ENCODE measurements around the gene RUFY4. TPM values are rescaled to one million over a fixed set of nuclear protein-coding genes. Genes with fewer than 3 reads are reported as not detected.

RUFY4 gene
- total RNA-seq, 2 experiments from 2014 or later = 1.6 to 1.7 TPM

DNA sequence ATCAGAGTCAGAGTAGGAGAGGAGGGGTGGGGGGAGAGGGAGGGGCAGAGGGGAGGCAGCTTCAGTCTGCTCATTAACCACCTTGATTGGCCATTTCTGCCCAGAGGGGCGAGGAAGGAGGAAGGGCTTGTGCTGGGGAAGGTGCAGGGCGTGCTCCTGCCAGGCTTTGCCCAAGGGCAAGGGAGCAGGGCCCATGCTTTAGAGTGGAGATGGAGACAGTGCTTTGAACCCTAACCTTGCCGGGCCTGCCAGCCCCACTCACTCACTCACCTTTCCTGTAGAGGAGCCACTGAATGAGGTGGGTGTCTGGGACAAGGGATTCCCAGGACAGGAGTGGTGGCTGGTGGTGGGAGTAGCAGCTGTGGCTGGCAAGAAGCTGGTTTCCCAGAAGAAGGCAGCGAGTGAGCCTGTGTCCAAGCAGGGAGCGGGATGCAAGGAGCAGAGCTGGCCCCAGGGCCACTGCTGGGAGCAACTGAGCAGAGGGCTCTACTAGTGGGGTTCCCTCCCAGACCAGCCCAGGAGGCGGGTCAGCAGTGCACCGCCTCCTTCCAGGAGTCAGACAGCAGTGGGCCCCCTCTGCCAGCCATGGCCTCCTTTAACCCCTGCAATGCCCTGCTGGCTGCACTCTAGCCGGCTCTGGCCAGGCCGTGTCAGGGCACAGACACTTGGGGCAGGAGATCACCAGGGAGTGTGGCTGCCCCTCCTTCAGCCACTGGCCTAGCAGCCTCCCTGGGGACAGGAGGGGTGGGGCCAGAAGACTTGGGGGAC lies 3.6 kb upstream of the RUFY4 start:
- H3K36me3 Mint-ChIP-seq (ENCODE audit: low read depth) = no peaks in the 10 kb centered on the region
- no peaks in the 10 kb centered on the region for H3K9me3 Mint-ChIP-seq (ENCODE audit: low read depth)
- DNase-seq (no peak), ATAC-seq (no peak)
- H3K4me1 Mint-ChIP-seq = peaks cover 10% of the 10 kb centered on the region
- H3K27ac Mint-ChIP-seq = no peak overlapping the region
- intact Hi-C loops (cut with DNase I, micrococcal nuclease) = no loop called here
- peaks cover 15% of the 10 kb centered on the region for H3K27me3 Mint-ChIP-seq
- H3K4me3 Mint-ChIP-seq = no peak overlapping the region
- CTCF ChIA-PET = interaction anchor here (0.6 to 1.2 kb wide), 3 partner anchors 21 to 473 kb away, joined by 3 read pairs; no protein-coding TSS in a partner anchor
- POLR2A ChIA-PET = no interaction called here

- ChIA-PET CTCF (no interaction called here), POLR2A (no interaction called here)
- peaks cover 10% of the 10 kb centered on the region for H3K4me1 Mint-ChIP-seq
- ATAC-seq (no peak), DNase-seq (no peak)
- intact Hi-C loops (cut with DNase I, micrococcal nuclease) = no loop called here
- H3K9me3 Mint-ChIP-seq (ENCODE audit: low read depth) = no peaks in the 10 kb centered on the region
- H3K4me3 Mint-ChIP-seq = no peak overlapping the region
- H3K36me3 Mint-ChIP-seq (ENCODE audit: low read depth) = no peaks in the 10 kb centered on the region
- H3K27ac Mint-ChIP-seq = no peak overlapping the region
- peaks cover 15% of the 10 kb centered on the region for H3K27me3 Mint-ChIP-seq
Measured at GRCh38 chr2:218066926-218067515, 2.0 kb upstream of the RUFY4 start.

GRCh38 chr2:218067523-218067922 lies 1.5 kb upstream of the RUFY4 start:
- CTCF ChIA-PET = no interaction called here
- H3K36me3 Mint-ChIP-seq (ENCODE audit: low read depth) = no peaks in the 10 kb centered on the region
- ATAC-seq (no peak), DNase-seq (no peak)
- intact Hi-C loops (cut with DNase I, micrococcal nuclease) = no loop called here
- peaks cover 10% of the 10 kb centered on the region for H3K4me1 Mint-ChIP-seq
- peaks cover 15% of the 10 kb centered on the region for H3K27me3 Mint-ChIP-seq
- no peak overlapping the region for H3K4me3 Mint-ChIP-seq
- H3K27ac Mint-ChIP-seq = no peak overlapping the region
- H3K9me3 Mint-ChIP-seq (ENCODE audit: low read depth) = no peaks in the 10 kb centered on the region
- POLR2A ChIA-PET = no interaction called here

DNA sequence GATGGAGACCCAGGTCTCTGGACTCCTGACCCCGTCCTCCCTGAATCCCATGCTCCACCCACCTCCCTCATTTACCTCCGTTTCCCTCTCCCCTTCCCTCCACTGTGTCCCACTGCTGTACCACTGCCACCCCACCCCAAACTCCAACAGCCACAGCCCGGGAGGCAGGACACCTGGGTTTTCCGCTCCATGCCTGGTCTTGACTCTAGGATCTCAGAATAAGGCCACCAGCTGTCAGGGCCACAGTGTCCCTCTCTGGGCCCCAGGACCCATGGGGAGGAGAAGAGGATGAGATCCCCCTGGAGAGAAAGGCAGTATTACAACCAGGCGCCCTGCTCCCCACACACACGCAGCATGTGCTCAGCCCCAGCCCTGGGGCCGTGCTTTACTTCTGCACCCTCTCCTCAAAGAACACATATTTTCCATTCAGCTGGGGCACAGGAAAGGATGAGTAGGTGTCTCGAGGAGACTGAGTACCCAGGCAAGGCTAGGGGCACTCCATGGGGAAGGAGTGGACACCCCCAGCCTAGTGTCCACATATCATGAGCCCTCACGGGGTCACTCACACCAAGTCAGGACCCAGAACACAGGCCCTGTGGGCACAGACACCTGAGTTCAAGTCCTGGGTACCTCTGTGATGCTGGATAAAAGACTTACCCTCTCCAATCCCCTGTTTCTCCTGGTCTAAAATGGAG lies 700 bp downstream of the RUFY4 start:
- no peaks in the 10 kb centered on the region for H3K36me3 Mint-ChIP-seq (ENCODE audit: low read depth)
- H3K27me3 Mint-ChIP-seq = peaks cover 19% of the 10 kb centered on the region
- ChIA-PET CTCF (interaction anchor here (1.0 to 1.5 kb wide), 4 partner anchors 28 to 292 kb away, joined by 3 to 4 read pairs (median 3); no protein-coding TSS in a partner anchor), POLR2A (no interaction called here)
- no peak overlapping the region for H3K4me3 Mint-ChIP-seq
- no peaks in the 10 kb centered on the region for H3K9me3 Mint-ChIP-seq (ENCODE audit: low read depth)
- peaks cover 10% of the 10 kb centered on the region for H3K4me1 Mint-ChIP-seq
- H3K27ac Mint-ChIP-seq = no peak overlapping the region
- ATAC-seq (no peak), DNase-seq (no peak)
- intact Hi-C loops (cut with DNase I, micrococcal nuclease) = loop anchor here in 1 of 2 experiments (1.0 to 2.0 kb wide), 3 partner anchors 35 to 280 kb away; no protein-coding TSS in a partner anchor

DNA sequence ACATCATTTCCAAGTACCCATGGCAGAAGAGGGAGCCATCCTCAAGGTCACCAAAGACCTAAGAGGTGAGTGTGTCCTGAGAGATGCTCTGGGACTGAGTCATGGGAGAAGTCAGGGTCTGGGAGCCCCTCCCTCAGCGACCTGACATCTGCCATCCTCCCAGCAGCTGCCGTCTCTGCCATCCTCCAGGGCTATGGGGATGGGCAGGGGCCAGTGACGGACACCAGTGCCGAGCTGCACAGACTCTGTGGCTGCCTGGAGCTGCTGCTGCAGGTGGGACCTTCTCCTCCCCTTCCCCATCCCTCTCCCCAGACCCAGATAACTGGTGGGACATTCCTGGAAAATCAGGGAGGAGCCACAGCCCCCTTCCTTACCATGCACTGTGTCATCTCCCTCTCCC lies 1.5 kb downstream of the RUFY4 start:
- H3K4me3 Mint-ChIP-seq = no peak overlapping the region
- DNase-seq (no peak), ATAC-seq (no peak)
- H3K27ac Mint-ChIP-seq = no peak overlapping the region
- peaks cover 10% of the 10 kb centered on the region for H3K4me1 Mint-ChIP-seq
- H3K27me3 Mint-ChIP-seq = peaks cover 15% of the 10 kb centered on the region
- intact Hi-C loops (cut with DNase I, micrococcal nuclease) = no loop called here
- H3K36me3 Mint-ChIP-seq (ENCODE audit: low read depth) = no peaks in the 10 kb centered on the region
- ChIA-PET CTCF (interaction anchor here (1.3 kb wide), 1 partner anchor 281 kb away, joined by 3 read pairs; no protein-coding TSS in a partner anchor), POLR2A (no interaction called here)
- H3K9me3 Mint-ChIP-seq (ENCODE audit: low read depth) = no peaks in the 10 kb centered on the region

GRCh38 chr2:218071218-218071937 lies 2.3 kb downstream of the RUFY4 start:
- no peak overlapping the region for H3K27ac Mint-ChIP-seq
- H3K27me3 Mint-ChIP-seq = peaks cover 15% of the 10 kb centered on the region
- DNase-seq = no peak
- no peaks in the 10 kb centered on the region for H3K9me3 Mint-ChIP-seq (ENCODE audit: low read depth)
- no peak for ATAC-seq
- intact Hi-C loops (cut with DNase I, micrococcal nuclease) = no loop called here
- H3K4me3 Mint-ChIP-seq = no peak overlapping the region
- CTCF ChIA-PET = interaction anchor here (0.5 to 1.3 kb wide), 3 partner anchors 13 to 282 kb away, joined by 3 read pairs; no protein-coding TSS in a partner anchor
- H3K36me3 Mint-ChIP-seq (ENCODE audit: low read depth) = no peaks in the 10 kb centered on the region
- H3K4me1 Mint-ChIP-seq = peaks cover 10% of the 10 kb centered on the region
- POLR2A ChIA-PET = no interaction called here

- intact Hi-C loops (cut with DNase I, micrococcal nuclease) = no loop called here
- H3K4me1 Mint-ChIP-seq = peaks cover 10% of the 10 kb centered on the region
- DNase-seq (no peak), ATAC-seq (no peak)
- ChIA-PET CTCF (interaction anchor here (0.5 to 1.1 kb wide), 2 partner anchors 14 to 92 kb away, joined by 3 read pairs; no protein-coding TSS in a partner anchor), POLR2A (no interaction called here)
- peaks cover 12% of the 10 kb centered on the region for H3K27me3 Mint-ChIP-seq
- no peaks in the 10 kb centered on the region for H3K9me3 Mint-ChIP-seq (ENCODE audit: low read depth)
- no peak overlapping the region for H3K27ac Mint-ChIP-seq
- no peak overlapping the region for H3K4me3 Mint-ChIP-seq
- H3K36me3 Mint-ChIP-seq (ENCODE audit: low read depth) = no peaks in the 10 kb centered on the region
Measured at GRCh38 chr2:218072002-218072401, 2.9 kb downstream of the RUFY4 start.

DNA sequence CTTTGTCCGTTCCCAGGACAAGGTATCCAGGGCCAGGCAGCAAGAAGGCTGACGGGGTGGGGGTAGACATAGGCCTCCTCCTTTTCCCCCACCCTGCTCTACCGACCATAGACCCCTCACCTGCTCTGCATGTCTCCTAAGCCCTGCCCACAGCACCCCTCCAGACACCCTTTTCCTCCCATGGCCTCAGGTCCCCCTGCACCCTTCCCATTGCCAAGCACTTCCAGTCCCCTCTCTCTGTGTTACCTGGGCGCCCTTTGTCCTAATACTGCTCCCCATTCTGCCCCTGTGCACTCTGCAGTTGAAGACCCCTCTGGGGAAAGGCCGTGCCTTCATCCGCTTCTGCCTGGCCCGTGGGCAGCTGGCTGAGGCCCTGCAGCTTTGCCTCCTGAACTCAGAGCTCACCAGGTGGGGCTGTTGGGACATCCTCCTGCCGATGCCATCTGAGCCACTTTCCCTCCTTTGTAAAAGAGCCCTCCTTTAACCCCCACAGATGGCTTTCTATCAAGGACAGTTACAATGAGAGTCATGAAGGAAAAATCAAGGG lies 3.5 kb downstream of the RUFY4 start:
- DNase-seq (no peak), ATAC-seq (no peak)
- Mint-ChIP-seq H3K36me3 (ENCODE audit: low read depth) (no peaks in the 10 kb centered on the region), H3K27ac (no peak overlapping the region), H3K9me3 (ENCODE audit: low read depth) (no peaks in the 10 kb centered on the region), H3K4me1 (peaks cover 10% of the 10 kb centered on the region), H3K27me3 (peaks cover 10% of the 10 kb centered on the region), H3K4me3 (no peak overlapping the region)
- ChIA-PET POLR2A (no interaction called here), CTCF (interaction anchor here (1.1 kb wide), 1 partner anchor 14 kb away, joined by 3 read pairs; no protein-coding TSS in a partner anchor)
- intact Hi-C loops (cut with DNase I, micrococcal nuclease) = no loop called here

DNA sequence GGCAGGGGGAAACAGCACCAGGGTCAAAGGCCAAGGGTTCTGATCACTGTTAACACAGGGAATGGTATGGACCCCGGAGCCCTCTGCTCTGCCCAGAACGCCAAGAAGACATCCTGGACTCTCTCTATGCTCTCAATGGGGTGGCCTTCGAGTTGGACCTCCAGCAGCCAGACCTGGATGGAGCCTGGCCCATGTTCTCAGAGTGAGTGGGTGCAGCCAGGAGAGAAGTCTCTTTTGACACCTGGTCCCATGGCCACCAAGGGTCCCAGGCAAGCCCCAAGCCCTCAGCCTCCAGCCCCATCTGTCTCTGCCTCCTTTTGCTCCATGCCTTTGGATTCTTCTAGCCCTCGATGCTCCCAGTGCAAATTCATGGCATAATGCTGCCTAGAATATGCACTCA lies 4.1 kb downstream of the RUFY4 start:
- DNase-seq (no peak), ATAC-seq (no peak)
- POLR2A ChIA-PET = no interaction called here
- no peaks in the 10 kb centered on the region for H3K36me3 Mint-ChIP-seq (ENCODE audit: low read depth)
- H3K4me1 Mint-ChIP-seq = peaks cover 9% of the 10 kb centered on the region
- H3K9me3 Mint-ChIP-seq (ENCODE audit: low read depth) = no peaks in the 10 kb centered on the region
- CTCF ChIA-PET = interaction anchor here (1.2 to 1.4 kb wide), 3 partner anchors 13 to 288 kb away, joined by 3 to 6 read pairs (median 4); no protein-coding TSS in a partner anchor
- no peak overlapping the region for H3K27ac Mint-ChIP-seq
- no peak overlapping the region for H3K4me3 Mint-ChIP-seq
- H3K27me3 Mint-ChIP-seq = peaks cover 7% of the 10 kb centered on the region
- intact Hi-C loops (cut with DNase I, micrococcal nuclease) = no loop called here

- intact Hi-C loops (cut with DNase I, micrococcal nuclease) = no loop called here
- Mint-ChIP-seq H3K9me3 (ENCODE audit: low read depth) (no peaks in the 10 kb centered on the region), H3K27ac (no peak overlapping the region), H3K36me3 (ENCODE audit: low read depth) (no peaks in the 10 kb centered on the region), H3K4me3 (no peak overlapping the region), H3K4me1 (peaks cover 4% of the 10 kb centered on the region), H3K27me3 (peaks cover 4% of the 10 kb centered on the region)
- peak; percentile 59 for DNase-seq
- CTCF ChIA-PET = interaction anchor here (0.6 to 1.4 kb wide), 7 partner anchors 14 to 1482 kb away, joined by 3 to 6 read pairs (median 3); no protein-coding TSS in a partner anchor
- peak; percentile 64 for ATAC-seq
- POLR2A ChIA-PET = no interaction called here
Measured at GRCh38 chr2:218074031-218074430, 5.0 kb downstream of the RUFY4 start.
